GM18517 (cell line): Measurements from ENCODE around the gene PRR12.

ENCODE experiments used
- ATAC-seq: cut with Tn5 transposase; IDR thresholded peaks from one replicate; pipeline ENCODE4 v1.9.1; 2021; ENCODE audit warnings: mild to moderate bottlenecking, moderate library complexity; ENCODE audit not compliant: unreplicated experiment

Gene PRR12

DNA sequence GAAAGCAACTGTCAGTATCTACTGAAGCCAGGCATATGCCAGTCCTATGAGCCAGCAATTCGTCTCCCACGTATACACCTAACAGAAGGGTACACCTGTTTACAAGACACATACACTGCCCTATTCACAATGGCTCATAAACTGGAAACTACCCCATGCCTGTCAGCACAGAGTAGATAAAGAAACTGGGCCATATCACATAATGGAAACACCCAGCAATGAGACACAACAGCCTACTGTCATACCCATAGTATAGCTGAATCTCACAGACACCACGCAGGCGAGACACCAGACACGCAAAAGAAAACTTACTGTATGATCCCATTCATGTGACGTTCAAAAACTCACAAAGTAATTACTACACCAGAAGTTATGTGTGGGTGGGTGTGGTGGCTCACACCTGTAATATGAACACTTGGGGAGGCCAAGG, 26.4 kb upstream of the PRR12 start:
- no peak for ATAC-seq

- ATAC-seq = no peak
Measured at GRCh38 chr19:49565261-49565660, 25.7 kb upstream of the PRR12 start.

- no peak for ATAC-seq
Measured at GRCh38 chr19:49566302-49566701, 24.7 kb upstream of the PRR12 start.

- ATAC-seq = no peak
Measured at GRCh38 chr19:49567861-49568441, 23.0 kb upstream of the PRR12 start.

GRCh38 chr19:49570138-49570856, 20.7 kb upstream of the PRR12 start:
- ATAC-seq = peak; percentile 57

- no peak for ATAC-seq
Measured at GRCh38 chr19:49570997-49571676, 19.8 kb upstream of the PRR12 start.

DNA sequence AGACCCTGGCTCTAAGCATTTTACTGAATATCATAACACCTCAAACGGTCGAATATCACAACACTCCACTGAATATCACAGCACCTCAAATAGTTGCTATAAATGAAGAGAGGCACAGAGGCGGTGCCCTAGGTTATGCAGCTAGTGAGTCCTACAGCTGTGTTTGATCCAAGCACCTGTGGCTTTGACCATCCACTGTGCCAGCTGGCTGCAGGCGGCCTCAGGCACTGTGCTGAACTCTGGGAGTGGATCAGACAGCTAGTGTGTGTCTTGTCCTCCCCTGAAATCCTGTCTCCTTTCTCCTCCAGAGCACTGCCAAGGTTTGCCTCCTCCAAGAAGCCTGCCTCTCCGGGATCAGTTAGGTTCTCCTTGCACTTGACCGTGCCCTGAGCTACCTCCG, 18.0 kb upstream of the PRR12 start:
- ATAC-seq = no peak

DNA sequence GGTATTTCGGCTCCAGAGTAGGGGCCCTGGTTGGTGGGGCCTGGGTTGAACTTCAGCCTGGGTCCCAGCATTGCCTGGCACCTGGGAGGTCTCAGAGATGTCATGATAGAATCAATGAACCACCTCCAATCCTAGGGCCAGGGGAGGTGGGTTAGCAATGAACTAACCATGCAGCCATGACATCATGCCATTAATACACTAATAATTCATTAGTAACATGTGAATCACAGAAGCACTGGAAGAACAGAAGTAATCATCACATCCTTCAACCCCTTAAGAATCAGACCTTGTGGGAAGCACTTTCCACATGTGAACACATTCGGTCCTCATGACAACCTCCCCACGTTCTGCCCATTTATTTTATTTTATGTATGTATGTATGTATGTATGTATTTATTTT, 17.6 kb upstream of the PRR12 start:
- no peak for ATAC-seq

- ATAC-seq = no peak
Measured at GRCh38 chr19:49574206-49574755, 16.7 kb upstream of the PRR12 start.

- no peak for ATAC-seq
Measured at GRCh38 chr19:49579193-49579592, 11.8 kb upstream of the PRR12 start.

- ATAC-seq = no peak
Measured at GRCh38 chr19:49579947-49580263, 11.1 kb upstream of the PRR12 start.

DNA sequence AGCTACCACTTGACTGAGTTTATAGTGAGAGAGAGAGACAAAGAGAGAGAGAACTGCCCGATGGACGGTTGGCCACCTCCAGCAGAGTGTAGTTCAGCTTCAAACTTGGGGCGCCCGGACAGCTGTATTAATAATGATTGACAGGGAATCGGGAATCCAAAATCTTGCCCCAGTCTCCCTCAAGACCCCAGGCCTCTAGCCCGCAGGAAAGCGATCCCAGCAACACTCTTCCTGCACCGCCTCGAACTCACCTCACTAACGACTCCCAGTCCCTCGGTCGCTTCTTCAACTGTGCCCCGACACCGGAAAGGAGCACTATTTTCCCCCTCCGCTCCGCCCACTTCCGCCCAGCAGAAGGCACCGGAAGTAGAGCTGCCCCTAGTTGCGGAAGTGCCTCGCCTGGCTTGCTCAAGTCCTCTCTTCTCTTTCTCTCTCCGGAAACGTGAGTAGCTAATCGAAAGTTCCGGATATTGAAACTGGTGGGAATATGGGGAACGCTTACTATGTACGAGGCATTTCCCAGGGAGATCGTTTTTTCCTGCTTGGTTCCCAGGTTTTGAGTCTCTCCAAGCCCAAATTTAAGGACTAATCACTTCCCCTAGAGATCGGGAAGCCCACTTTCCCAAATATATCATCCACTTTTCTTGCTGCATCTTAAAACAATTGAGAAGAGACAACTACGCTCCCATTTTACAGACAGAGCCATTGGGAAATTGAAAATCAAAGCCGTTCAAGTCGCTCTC, 10.5 kb upstream of the PRR12 start, which contains the start of gene NOSIP:
NOSIP (minus strand) TSS at position 293 of the 743 bp plus-strand sequence. CDS start 19,865 bp downstream, outside the sequence.
- ATAC-seq = peak; percentile 84

DNA sequence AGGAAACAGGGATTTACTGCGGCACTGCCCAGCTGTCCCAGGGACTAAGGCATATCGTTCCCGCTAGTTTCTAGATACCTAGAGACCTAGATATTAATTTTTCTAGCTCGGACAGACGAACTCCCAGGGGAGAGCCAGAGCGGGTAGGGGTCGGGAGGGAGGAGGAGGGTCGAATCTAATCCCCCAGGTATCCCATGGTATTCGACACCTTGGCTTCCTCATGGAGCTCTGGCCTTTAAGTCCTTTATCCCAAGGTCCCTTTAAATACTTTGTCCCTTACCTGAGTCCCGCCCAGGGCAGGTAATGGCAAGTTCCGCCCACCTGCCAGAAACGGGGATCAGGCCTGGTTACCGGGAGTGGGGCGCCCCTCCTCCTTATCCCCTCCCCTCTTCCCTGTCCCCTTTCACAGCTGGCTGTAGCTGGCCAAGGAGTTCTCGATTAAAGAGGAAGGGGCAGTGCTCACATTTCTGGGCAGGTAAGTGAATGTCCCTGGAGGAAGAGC, 9.9 kb upstream of the PRR12 start, which contains the start of gene PRRG2:
PRRG2 (plus strand) TSS at position 310 of the 502 bp plus-strand sequence. CDS start 1,904 bp downstream, outside the sequence.
- no peak for ATAC-seq

GRCh38 chr19:49583239-49583638, 7.7 kb upstream of the PRR12 start:
- no peak for ATAC-seq

DNA sequence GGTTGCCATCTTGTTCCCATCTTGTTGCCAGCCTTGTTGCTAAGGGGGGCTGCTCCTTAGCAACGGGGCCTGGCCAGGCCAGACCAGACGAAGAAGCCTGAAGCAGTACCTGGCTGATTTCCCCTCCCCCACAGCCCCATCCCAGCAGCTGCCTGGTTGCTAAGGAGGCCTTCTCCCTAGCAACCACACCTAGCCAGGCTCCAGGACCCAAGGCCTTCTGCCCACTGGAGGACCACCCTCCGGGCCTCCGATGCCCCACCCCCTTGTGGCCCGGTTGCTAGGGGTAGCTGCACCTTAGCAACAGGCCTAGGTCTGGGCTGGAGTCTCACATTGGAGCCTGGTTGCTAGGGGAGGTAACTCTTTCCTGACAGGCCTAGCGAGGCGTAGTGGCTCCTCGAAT, 6.0 kb upstream of the PRR12 start:
- ATAC-seq = no peak

DNA sequence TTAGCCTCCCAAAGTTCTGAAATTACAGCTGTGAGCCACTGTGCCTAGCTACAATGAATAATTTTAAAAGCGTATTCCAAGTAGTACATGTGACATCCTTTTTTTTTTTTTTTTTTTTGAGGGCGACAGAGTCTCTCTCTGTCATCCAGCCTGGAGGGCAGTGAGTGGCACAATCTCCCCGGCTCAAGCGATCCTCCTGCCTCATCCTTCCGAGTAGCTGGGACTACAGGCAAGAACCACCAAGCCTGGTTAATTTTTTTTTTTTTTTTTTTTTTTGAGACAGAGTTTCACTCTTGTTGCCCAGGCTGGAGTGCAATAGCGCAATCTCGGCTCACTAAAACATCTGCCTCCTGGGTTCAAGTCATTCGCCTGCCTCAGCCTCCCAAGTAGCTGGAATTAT, 3.8 kb upstream of the PRR12 start:
- ATAC-seq = no peak

DNA sequence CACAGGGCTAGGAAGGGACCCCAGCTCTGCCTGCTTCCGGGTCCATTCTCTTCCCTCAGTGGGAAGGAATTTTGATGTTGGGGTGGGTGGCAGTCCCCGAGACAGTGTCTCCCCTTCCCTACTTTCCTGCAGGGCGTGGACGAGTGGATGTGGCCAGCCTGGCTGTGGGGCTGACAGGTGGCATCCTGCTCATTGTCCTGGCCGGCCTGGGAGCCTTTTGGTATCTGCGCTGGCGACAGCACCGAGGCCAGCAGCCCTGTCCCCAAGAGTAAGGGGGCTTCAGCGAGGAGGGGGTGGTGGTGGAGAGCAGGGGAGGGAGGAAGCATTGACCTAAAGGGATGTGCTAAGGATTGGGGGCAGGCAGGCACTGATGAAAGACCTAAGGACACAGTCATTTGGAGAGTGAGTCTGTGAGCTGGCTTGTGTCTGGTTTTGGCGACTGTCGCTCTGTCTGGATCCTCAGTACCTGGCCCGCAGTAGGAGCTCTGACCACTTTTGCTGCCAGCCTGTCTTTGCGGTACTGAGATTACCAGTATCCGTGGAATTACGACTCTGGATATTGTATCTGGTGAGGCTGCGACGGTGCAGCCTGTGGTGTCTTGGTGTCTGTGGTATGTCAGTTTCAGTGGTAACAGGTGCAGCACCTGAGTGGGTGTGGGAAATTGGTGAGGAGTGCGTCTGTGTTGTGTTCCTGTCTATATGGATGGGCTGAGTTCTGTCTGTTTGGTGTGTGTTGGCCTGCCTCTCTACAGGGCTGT, 2.4 kb upstream of the PRR12 start:
- no peak for ATAC-seq

DNA sequence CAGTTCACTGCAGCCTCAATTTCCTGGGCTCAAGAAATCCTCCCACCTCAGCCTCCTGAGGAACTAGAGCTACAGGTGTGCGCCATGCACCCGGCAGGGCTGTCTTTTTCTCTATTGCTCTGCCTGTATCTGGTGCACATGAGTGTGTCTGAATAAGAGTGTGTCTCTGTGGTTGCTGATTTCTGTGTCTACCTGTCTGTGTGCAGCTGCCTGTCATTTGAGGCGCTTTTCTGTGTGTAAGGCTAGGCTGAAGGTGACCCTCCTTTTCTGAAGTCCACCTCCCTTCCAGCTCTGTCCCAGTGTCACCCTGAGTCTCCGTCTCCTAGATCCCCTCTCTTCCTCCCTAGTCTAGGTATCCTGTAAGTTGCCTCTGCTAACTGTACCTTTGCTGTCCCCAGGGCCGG, 1.5 kb upstream of the PRR12 start:
- no peak for ATAC-seq

DNA sequence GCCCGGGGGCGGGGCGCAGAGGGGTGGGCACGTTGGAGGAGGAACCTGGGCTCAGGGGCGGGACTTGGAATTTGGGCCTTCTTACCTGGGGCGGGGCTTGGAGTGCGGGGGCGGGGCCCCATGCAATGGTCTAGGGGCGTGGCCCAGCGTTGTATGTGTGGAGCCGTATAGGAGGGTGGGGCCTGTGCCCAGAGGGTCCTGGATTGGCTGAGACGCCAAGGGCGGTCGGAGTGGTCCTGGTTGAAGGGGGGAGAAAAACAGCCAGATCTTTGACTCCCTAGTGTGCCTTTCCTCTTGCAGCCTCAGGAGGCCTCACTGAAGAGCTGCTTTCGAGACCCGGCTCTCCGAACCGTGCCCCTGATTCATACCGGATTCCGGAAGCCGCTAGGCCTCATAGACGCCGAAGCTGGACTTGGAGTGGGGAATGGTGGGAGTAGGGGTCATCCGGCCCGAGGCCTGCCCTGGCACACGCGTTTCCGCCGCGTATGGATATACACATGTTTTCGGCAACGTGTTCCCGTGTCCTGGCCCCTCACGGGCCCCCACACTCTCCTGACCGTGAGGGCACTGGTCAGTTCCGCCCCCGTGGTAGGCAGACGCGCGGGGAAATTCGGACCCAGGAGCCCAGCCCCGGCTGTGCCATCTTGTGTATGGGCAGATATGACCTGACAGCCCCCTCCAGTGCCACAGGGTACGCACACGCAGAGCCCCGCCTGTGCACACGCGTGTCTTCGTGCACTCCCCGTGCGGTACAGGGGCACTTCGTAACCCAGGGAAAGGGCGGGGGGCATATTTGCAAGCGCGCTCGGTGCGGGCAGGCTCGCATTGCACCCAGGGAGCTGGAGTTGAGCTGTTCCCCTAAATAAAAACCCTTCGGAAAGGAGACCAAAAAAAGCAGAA, 661 bp upstream of the PRR12 start:
- ATAC-seq = peak; percentile 69
